GM18508 (cell line): Measurements from ENCODE around the gene ADAP2.

Source experiments
- ATAC-seq: cut with Tn5 transposase; IDR thresholded peaks from one replicate; pipeline ENCODE4 v1.9.1; 2021; ENCODE audit warnings: moderate number of reproducible peaks; ENCODE audit not compliant: insufficient read depth, unreplicated experiment

Gene ADAP2

GRCh38 chr17:31008374-31009041 lies 86.8 kb downstream of the ADAP2 start:
- ATAC-seq = no peak
